Esophagus muscularis mucosa (tissue), 4 donors: Measurements from ENCODE around the gene IL17REL. TPM values are rescaled to one million over a fixed set of nuclear protein-coding genes. Genes with fewer than 3 reads are reported as not detected.

Experiments
- DNase-seq: peaks from one replicate; pipeline ENCODE4 v3.0.0-alpha.2; 2017; ENCODE audit errors: extremely low spot score
- H3K27ac ChIP-seq, 4 donors: fragments of 200-600 bp; sonication (generic); replicated peaks in 1 of 4; 1 replicate in 3 of 4; 2 replicates in 1 of 4; pipeline ENCODE4 v1.5.1; 2016 to 2019; ENCODE audit warnings: mild to moderate bottlenecking in 1 of 4
- H3K27me3 ChIP-seq, 4 donors: fragments of 200-600 bp; sonication (generic); one replicate each; pipeline versions ENCODE4 v1.5.1 to v1.6.0; 2016 to 2019
- H3K36me3 ChIP-seq, 4 donors: fragments of 200-600 bp; sonication (generic); one replicate each; pipeline ENCODE4 v1.5.1; 2016 to 2019
- H3K4me1 ChIP-seq, 4 donors: fragments of 200-600 bp; sonication (generic); one replicate each; pipeline ENCODE4 v1.5.1; 2016 to 2019
- H3K4me3 ChIP-seq, 4 donors: fragments of 200-600 bp; sonication (generic); 1 replicate in 2 of 4; 2 replicates in 2 of 4; pipeline ENCODE4 v1.5.1; 2016 to 2019; ENCODE audit warnings: mild to moderate bottlenecking in 4 of 4, moderate library complexity in 1 of 4
- H3K9me3 ChIP-seq, 4 donors: fragments of 200-600 bp; sonication (generic); 1 replicate in 3 of 4; 2 replicates in 1 of 4; pipeline ENCODE4 v1.5.1; 2016 to 2019
- EP300 ChIP-seq: sonication (generic); formaldehyde crosslinking; IDR thresholded peaks from one replicate; pipeline ENCODE4 v1.6.1; 2017; ENCODE audit warnings: antibody characterized with exemption
- POLR2A ChIP-seq: fragments of 450-650 bp; IDR thresholded peaks from one replicate; pipeline ENCODE4 v1.6.1; 2017; ENCODE audit warnings: antibody characterized with exemption, moderate library complexity, mild to moderate bottlenecking, low read depth
- POLR2AphosphoS5 ChIP-seq, 2 donors: sonication (generic); formaldehyde crosslinking; IDR thresholded peaks; one replicate each; pipeline ENCODE4 v1.6.1; 2017; ENCODE audit warnings: antibody characterized with exemption in 2 of 2
- WGBS: methylation state at CpG from one replicate; pipeline ENCODE4 v1.1.5; 2018; 5-methylcytosine and 5-hydroxymethylcytosine counted together
- intact Hi-C: fragments of 100-400 bp; cut with DNase I; formaldehyde crosslinking; loops from one replicate; pipeline ENCODE4 v1.15.1; 2023
- total RNA-seq, 4 donors: library from RNA; depleted of rRNA; stranded (reverse); fragments of >200 nt; gene quantifications; one replicate each; pipeline versions ENCODE4 v1.1.0 to v1.2.1, GENCODE V29; 2016
- TF ChIP-seq, protein P1 (sequence below), 3 experiments: fragments of 200-600 bp in 2 of 3; fragments of 450-650 bp in 1 of 3; sonication (generic) in 2 of 3; IDR thresholded peaks; one replicate each; pipeline ENCODE4 v1.5.1; 2017 to 2019; ENCODE audit warnings: antibody characterized with exemption in 3 of 3, mild to moderate bottlenecking in 2 of 3, moderate library complexity in 1 of 3

The IL17REL gene
- total RNA-seq, 4 donors from 2014 or later, result not detected

DNA sequence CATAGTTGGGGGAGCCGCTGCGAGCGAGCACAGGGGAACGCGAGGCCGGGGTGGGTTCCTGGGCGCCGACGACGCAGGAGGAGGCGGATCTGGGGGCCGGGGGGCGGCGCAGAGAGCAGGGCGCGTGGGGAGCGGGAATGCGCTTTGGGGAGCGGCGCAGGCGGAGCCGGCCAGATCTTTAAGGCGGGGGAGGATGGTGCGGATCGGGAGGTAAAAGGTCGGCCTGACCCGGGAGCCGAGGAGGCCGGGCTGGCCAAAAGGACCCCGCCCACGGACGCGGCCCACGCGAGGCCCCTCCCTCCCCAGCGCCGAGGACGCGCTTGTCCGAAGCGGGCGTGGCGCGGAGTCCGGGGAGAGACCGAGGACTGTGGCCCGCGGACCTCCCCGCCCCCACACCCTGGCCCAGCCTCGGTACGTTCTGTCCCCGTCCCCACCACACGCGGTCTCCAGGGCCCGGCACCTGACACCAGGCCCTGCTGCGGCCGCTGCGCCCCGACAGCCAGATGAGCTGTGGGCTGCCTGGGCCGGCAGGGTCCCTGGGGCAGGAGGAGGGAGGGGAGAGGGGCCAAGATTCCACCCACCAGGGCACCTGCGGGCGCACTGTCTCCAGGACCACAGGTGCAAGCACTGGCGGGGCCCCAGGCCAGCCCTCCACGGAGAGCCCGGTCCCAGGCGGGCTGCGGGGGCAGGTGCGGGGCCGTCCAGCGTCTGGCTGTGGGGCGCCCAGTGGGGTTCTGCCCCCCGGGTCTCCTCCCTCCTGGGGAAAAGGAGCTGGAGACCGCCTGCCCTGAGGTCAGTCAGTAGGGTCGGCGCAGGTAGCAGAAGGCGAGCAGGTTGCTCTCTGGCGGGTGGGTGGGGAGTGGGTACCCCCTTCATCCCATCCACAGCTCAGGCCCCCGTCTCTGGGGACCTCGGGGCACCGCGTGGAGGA is 41.1 kb downstream of the IL17REL start:
- Histone ChIP-seq H3K4me1 (peaks cover 50 to 69% (median 59%) of the 10 kb centered on the region in 4 donors), H3K36me3 (no peaks in the 10 kb centered on the region), H3K4me3 (peak overlapping the region; percentile 61 to 69 (median 64)), H3K27ac (peak overlapping the region; percentile 88 to 98 (median 95)), H3K27me3 (no peaks in the 10 kb centered on the region), H3K9me3 (no peaks in the 10 kb centered on the region)
- WGBS, result 2% methylated on average over 27 of the region's 81 CpGs
- TF ChIP-seq POLR2A, result peak; percentile 31
- TF ChIP-seq POLR2AphosphoS5 (IDR thresholded peaks at IDR 0.05), result peak in 1 of 2 donors; percentile 73
- TF ChIP-seq EP300, result peak; percentile 8
- TF ChIP-seq, protein P1, sequence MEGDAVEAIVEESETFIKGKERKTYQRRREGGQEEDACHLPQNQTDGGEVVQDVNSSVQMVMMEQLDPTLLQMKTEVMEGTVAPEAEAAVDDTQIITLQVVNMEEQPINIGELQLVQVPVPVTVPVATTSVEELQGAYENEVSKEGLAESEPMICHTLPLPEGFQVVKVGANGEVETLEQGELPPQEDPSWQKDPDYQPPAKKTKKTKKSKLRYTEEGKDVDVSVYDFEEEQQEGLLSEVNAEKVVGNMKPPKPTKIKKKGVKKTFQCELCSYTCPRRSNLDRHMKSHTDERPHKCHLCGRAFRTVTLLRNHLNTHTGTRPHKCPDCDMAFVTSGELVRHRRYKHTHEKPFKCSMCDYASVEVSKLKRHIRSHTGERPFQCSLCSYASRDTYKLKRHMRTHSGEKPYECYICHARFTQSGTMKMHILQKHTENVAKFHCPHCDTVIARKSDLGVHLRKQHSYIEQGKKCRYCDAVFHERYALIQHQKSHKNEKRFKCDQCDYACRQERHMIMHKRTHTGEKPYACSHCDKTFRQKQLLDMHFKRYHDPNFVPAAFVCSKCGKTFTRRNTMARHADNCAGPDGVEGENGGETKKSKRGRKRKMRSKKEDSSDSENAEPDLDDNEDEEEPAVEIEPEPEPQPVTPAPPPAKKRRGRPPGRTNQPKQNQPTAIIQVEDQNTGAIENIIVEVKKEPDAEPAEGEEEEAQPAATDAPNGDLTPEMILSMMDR (IDR thresholded peaks at IDR 0.05), result no peak
- no peak for DNase-seq
- intact Hi-C loops, result loop anchor here (5.0 kb wide), 1 partner anchor 39 kb away; no protein-coding TSS in a partner anchor

GRCh38 chr22:49970528-49971231 is 41.9 kb downstream of the IL17REL start:
- TF ChIP-seq POLR2AphosphoS5 (IDR thresholded peaks at IDR 0.05) (peak; percentile 95 to 97), POLR2A (peak; percentile 88), EP300 (peak; percentile 29)
- TF ChIP-seq, protein P1 (IDR thresholded peaks at IDR 0.05), result no peak
- intact Hi-C loops, result loop anchor here (5.0 kb wide), 1 partner anchor 38 kb away; no protein-coding TSS in a partner anchor
- DNase-seq, result peak; percentile 99
- no peaks in the 10 kb centered on the region for H3K9me3 ChIP-seq
- WGBS, result 15% methylated on average over 12 of the region's 32 CpGs
- H3K27ac ChIP-seq, result peak overlapping the region; percentile 88 to 98 (median 95)
- no peaks in the 10 kb centered on the region for H3K27me3 ChIP-seq
- H3K4me3 ChIP-seq, result peak overlapping the region; percentile 61 to 69 (median 64)
- H3K4me1 ChIP-seq, result peaks cover 58 to 73% (median 61%) of the 10 kb centered on the region in 4 donors
- H3K36me3 ChIP-seq, result no peaks in the 10 kb centered on the region

DNA sequence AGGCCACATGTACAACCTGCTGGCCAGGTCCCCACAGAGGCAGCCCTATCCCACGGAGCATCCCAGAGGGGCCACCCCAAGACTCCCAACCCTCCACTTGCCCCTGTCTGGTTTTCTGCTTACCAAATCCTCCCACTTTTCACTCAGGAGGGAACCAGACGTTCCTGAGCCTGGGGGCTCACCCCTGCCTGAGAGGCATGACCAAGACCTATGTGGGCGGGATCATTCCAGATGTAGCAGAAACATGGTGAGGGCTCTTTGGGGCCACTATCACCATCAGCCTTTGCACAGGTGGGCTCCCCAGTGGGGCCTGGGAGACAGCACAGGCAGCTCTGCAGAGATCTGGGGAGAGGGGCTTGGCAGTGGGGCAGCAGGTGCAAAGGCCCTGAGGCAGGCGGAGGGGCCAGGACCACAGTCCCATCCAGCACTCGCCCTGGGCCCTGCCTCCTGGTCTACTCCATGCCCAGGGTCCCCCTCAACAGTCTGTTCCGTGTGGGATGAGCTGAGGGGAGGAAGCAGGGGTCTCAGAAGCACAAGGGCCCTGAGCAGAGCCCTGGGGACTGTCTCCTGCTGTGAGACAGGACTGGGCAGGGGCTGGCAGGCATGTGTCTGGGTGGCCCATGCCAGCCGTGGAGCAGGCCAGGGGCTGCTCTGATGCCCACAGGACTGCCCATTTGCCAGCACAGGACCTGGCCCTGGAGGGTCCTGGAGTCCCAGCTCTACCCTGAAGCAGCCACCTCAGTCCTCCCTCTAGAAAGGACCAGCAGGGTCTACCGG is 42.6 kb downstream of the IL17REL start:
- Histone ChIP-seq H3K9me3 (no peaks in the 10 kb centered on the region), H3K27ac (peak overlapping the region; percentile 88 to 98 (median 95)), H3K27me3 (no peaks in the 10 kb centered on the region), H3K4me1 (peaks cover 64 to 77% (median 68%) of the 10 kb centered on the region in 4 donors), H3K4me3 (no peak overlapping the region), H3K36me3 (peaks cover 0 to 7% (median 5%) of the 10 kb centered on the region in 4 donors)
- TF ChIP-seq, protein P1 (IDR thresholded peaks at IDR 0.05), result no peak
- TF ChIP-seq EP300, result no peak
- TF ChIP-seq POLR2A, result no peak
- no peak for TF ChIP-seq POLR2AphosphoS5 (IDR thresholded peaks at IDR 0.05)
- no peak for DNase-seq
- intact Hi-C loops, result loop anchor here (5.0 kb wide), 1 partner anchor 38 kb away; no protein-coding TSS in a partner anchor
- WGBS, result 79% methylated on average over 3 of the region's 8 CpGs

DNA sequence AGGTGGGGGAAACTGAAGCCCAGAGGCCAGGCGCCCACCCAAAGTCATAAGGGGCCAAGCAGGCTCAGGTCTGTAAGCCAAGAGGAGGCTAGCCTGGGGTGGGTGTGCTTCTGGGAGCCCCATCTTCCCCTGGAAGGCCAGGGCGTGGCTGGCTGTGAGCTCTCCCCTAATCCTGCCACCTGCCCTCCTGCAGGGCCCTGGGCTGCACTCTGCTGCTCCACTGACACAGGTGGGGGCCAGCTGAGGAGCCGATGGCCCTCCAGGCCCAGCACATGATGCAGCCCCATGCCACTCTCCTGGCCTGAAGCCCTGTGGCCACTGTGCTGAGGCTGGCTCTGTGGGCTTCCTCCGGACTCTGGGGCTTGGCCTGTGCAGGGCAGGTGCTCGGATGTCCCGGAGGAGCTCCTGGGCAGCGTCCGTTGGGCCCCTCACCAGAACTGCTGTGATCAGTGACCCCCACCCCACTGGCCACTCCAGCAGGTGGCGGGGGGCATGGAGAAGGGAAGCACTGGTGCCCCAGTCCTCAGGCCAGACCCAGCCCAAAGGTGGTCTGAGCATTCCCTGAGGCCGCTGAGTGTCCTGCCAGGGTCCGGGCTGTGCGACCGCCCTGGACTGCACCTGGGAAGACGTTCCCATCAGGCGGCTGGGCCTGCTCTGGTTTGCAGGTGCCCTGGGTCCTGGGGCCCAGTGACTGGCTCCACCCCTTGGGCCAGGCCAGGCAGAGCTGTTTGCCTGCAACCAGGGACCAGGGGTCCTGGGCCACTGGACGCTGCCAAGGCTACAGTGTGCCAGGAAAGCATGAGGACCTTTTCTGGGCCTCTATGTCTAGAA is 43.5 kb downstream of the IL17REL start:
- Histone ChIP-seq H3K27me3 (no peaks in the 10 kb centered on the region), H3K27ac (peak overlapping the region; percentile 88 to 98 (median 95)), H3K4me1 (peaks cover 73 to 86% (median 77%) of the 10 kb centered on the region in 4 donors), H3K4me3 (no peak overlapping the region), H3K36me3 (peaks cover 0 to 16% (median 14%) of the 10 kb centered on the region in 4 donors), H3K9me3 (no peaks in the 10 kb centered on the region)
- 100% methylated on average over 6 of the region's 16 CpGs for WGBS
- DNase-seq, result no peak
- intact Hi-C loops, result no loop called here
- no peak for TF ChIP-seq EP300
- TF ChIP-seq POLR2A, result no peak
- no peak for TF ChIP-seq POLR2AphosphoS5 (IDR thresholded peaks at IDR 0.05)
- TF ChIP-seq, protein P1 (IDR thresholded peaks at IDR 0.05), result no peak
